NCI-H446 treated with DMSO at 0.1 percent for 48 hours (cell line): ENCODE data around the gene IER2.

ENCODE experiments used
- DNase-seq: peaks from one replicate; lab custom pipeline; 2025; lab: John Stamatoyannopoulos, UW

The IER2 gene

DNA sequence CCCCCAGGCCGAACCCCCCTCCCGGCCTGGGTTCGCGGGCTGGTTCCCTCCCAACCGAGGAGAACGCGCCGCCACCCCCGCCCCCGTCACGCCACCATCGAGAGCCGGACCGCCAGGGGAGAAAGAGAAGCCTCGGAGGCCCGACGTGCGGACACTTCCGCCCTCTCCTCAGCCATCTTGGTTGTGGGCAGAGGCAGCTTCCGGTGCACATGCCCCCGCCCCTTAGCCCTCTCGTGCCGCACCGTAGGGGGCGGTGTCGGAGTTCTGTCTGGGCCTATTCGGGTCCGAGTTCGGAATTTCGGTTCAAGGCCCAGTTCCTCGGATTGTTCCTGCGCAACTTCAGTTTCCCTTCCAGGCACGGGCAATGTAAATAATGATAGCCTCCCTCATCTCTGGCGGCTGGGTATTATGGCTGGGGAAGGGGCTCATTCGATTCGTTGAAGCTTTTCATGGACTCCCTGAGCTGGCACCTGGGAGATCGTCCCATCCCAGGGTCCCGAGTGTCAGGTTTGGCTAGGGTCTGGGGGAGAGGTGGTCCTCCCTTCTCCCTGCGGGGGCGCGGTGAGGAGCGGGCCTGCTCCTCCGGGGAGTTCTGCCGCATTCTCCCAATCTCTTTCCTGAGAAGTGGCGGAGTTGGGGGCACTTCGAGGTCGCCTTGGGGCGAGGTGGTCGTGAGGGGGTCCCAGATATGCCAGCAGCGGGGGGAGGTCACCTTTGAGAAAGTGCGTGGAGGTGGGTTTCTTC is at the start of gene IER2, which contains the start of gene STX10:
Gene IER2, plus strand, starts transcription at position 225 of the 744 bp plus-strand sequence. CDS start 2,776 bp downstream, outside the sequence.
Gene STX10, minus strand, starts transcription at position 189 of the 744 bp plus-strand sequence. CDS start 202 bp downstream, outside the sequence.
- DNase-seq, result peak; percentile 89

DNA sequence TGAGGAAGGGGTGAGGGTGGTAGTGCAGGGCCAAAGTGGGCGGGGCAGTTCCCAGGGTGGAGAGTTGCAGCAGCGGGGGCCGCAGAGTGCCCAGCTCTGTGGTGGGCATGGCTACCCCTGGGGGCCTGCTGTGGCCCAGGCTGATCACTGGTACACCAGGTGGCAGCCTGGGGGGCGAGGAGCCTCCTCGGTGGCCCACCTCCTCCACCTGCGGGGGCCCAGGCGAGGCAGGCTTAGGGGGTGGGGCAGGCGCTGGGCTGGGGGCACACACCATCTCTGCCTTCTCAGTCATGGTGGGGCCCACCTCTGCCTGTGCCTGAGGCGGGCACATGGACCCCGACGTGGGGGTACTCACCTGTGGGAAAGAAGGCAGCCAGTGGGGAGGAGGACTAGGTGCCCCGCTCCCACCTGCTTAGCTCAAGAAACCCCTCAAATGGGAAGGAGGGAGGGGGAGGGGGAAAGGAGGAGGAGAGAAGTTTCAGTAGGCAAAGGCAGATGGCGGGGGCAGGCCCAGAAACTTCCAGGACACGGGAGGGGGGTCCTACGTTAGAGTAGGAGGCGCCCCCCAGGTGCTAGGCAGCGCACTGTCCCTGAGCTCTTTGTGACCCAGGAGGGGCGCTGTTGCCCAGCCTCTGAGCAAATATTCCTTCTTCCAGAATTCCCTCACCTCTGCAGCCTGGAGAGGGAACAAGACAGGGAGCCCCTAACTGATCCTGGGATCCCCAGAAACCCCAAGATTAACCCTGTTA is 49.2 kb upstream of the IER2 start:
- no peak for DNase-seq

- no peak for DNase-seq
These were observed 48.4 kb upstream of the IER2 start for GRCh38 chr19:13101590-13102415.

DNA sequence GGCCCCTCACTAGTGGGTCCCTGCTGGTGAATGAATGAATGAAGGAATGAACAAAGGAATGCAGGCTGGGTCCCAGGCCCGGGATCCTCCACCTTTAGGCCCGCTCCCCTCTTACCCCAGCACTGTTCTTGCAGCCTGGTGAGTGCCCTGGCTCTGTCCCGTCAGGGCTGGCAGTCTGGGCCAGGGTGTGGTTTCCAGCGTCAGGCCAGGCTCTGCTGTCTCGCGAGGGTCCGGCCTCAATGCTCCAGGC is 47.9 kb upstream of the IER2 start:
- no peak for DNase-seq

GRCh38 chr19:13102666-13103580 is 47.3 kb upstream of the IER2 start, which contains the start of gene LYL1:
Gene LYL1, minus strand, starts transcription at chr19:13102858. Its CDS starts 1,687 bp downstream, at chr19:13101171.
- DNase-seq, result no peak

- no peak for DNase-seq
These were observed 46.4 kb upstream of the IER2 start for GRCh38 chr19:13103581-13104359.

GRCh38 chr19:13104360-13104847 is 45.8 kb upstream of the IER2 start:
- no peak for DNase-seq

GRCh38 chr19:13104848-13105711 is 45.1 kb upstream of the IER2 start:
- DNase-seq, result no peak

DNA sequence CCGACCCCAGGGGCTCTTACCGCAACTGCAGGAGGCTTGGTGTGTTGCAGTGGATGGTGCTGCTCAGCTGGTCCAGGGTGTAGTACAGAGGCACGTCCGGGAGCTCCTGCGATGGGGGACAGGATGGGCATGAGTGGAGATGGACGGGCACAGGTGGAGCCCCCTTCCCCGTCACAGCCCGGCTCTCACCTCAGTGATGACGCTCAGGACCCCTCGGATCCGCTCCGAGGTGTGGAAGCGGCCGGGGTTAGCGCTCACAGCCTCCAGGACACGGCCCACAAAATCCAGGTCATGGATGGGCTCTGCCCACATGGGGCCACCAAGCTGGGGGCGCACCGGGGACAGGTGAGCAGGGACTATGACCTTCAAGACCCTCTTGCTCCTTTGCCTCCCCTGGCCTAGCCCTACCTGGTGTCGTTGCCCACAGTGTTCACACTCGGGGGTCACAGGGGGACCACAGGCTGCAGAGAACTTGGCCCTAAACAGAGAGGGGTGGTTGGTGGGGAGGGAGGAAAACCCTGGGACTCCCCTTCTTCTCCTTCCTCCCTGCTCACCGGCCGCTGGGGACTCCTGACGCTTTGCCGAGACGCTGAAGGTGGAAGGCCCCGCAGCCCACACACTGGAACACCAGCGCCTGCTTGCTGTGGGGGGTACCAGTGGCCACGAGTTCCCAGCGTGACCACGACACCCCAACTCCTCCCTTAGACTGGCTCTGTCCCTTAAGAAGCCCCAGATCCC is 40.7 kb upstream of the IER2 start:
- no peak for DNase-seq

GRCh38 chr19:13110099-13110610 is 40.1 kb upstream of the IER2 start:
- DNase-seq, result no peak

DNA sequence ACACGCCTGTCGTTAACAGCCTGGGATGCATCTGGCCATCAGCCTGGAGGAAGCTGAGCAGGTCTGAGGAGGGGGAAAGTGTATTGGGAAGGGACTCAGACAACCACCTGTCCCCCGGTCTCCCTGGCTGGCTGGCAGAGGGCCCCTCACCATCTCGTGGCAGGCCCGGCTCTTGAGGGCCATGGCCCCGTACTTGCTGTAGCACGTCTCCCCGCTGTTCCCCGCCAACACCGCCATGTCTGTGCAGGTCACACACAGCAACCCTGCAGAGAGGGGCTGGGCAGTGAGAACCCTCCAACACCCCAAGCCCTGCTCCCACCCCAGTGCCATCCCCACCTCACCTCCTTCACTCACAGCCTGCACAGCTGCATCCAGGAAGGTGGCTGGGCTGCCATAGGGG is 37.7 kb upstream of the IER2 start:
- no peak for DNase-seq

GRCh38 chr19:13115936-13116281 is 34.3 kb upstream of the IER2 start:
- DNase-seq, result no peak

GRCh38 chr19:13116282-13117175 is 33.7 kb upstream of the IER2 start, which contains the start of gene TRMT1:
Gene TRMT1, minus strand, starts transcription at chr19:13116740. Its CDS starts 341 bp downstream, at chr19:13116399.
- peak; percentile 87 for DNase-seq

GRCh38 chr19:13117176-13117771 is 32.9 kb upstream of the IER2 start:
- no peak for DNase-seq

DNA sequence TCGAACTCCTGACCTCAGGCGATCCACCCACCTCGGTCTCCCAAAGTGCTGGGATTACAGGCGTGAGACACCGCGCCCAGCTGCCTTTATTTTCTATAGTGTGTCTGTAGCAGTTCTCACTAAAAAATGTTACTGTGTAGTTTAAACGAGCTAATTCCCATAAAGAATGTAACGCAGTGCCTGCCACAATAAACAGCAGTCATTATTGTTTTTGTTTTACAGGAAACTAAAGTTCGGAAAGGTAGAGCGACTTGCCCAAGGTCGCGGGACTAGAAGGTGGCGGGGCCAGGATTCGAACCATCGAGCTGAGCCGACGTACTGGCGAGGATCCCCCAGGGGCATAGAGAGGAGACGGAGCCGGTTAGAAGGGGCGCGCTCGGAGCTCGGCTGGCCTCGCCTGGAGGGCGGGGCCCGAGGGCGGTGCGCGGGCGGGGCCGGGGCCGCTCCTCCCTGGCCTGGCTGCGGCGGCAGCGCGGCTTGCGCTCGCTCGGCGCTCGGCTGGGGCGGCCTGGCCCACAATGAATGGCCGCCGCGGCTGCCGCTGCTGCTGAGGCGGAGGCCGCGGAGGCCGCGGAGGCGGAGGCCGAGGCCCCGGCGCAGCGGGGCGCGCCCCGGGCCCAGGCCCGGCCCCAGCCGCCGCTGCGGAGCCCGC is 32.3 kb upstream of the IER2 start, which contains the start of gene NACC1:
Gene NACC1, plus strand, starts transcription at position 493 of the 652 bp plus-strand sequence. CDS start 16,944 bp downstream, outside the sequence.
- peak; percentile 84 for DNase-seq

DNA sequence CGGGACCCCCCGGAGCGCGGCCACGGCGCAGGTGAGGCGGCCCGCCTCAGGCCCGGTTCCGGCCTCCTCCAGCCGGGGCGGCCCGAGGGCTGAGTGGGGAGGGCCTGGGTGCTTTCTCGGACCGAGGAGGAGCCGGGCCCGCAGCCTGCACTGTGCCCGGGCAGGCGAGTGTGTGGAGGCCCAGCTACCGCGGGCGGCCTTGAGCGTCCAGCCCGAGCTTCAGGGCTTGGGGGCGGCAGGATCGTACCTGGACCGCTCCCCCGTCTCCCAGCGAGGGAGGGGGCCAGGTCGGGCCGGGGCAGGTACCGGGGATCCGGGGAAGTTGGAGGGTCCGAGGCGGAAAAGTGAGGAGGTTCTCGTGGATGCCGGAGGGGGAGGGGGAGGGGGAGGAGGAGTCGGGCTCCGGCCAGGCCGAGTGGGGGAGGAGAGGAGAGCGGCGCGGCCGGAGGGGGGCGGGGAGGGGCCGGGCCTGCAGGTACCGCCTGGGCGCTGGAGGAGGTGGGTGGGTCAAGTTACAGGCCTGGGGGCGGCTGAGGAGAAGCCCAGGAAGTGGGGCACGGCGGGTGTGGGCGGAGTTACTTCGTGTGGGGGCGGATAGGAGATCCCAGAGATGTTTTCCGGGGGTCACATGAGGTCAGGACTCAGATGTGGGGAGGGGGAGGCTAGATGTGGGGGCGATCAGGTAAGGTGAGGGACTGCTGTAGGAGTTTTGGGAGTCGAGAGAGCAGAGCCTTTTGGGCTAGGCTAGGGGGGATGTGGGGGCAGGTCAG is 31.6 kb upstream of the IER2 start:
- DNase-seq, result no peak
